Caco-2 (cell line): ENCODE measurements around the gene PLEKHA4. TPM values are rescaled to one million over a fixed set of nuclear protein-coding genes. Genes with fewer than 3 reads are reported as not detected.
A peak's percentile ranks its signal among the peaks of the same experiment; 100 is the strongest.
"Not testable (repeated sequence)": the region's sequence is repeated elsewhere in the genome, so short reads cannot be mapped to it uniquely, and the experiment has no call there.

ENCODE experiments used
- BruUV-seq: library from RNA; stranded (reverse); fragments of 400-500 nt; replicated peaks from 2 replicates; lab custom pipeline; 2021; lab: Mats Ljungman, UMichigan
- CTCF ChIA-PET: fragments of 300-600 bp; sonication (Branson Sonifier 250); formaldehyde crosslinking; loops from one replicate; lab custom pipeline; 2022; ENCODE audit warnings: antibody characterized with exemption; lab: Charles Lee
- POLR2A ChIA-PET: fragments of 300-600 bp; sonication (Branson Sonifier 250); formaldehyde crosslinking; loops from one replicate; lab custom pipeline; 2022; ENCODE audit warnings: antibody characterized with exemption; lab: Charles Lee
- DNase-seq, 2 experiments: peaks; one replicate each; pipeline versions ENCODE4 v3.0.0 to v3.0.0-alpha.2; 2020 to 2022
- H3K27me3 ChIP-seq: replicated peaks from 2 replicates; pipeline ENCODE4 v1.6.0; 2011; ENCODE audit warnings: low read length; ENCODE audit not compliant: control insufficient read depth, insufficient read depth
- H3K36me3 ChIP-seq: 2 replicates; pipeline ENCODE4 v1.5.1; 2011; ENCODE audit warnings: low read length; ENCODE audit not compliant: control insufficient read depth, insufficient read depth
- H3K4me1 ChIP-seq: fragments of 250-450 bp; sonication (Bioruptor Pico); 2 replicates; pipeline ENCODE4 v1.5.1; 2020; ENCODE audit warnings: mild to moderate bottlenecking
- H3K4me3 ChIP-seq: 2 replicates; pipeline ENCODE4 v1.5.1; 2011; ENCODE audit warnings: low read depth, mild to moderate bottlenecking, control low read depth, low read length
- H3K9me3 ChIP-seq: fragments of 250-450 bp; sonication (Bioruptor Pico); 2 replicates; pipeline ENCODE4 v1.5.1; 2020; ENCODE audit warnings: mild to moderate bottlenecking, moderate library complexity
- H3K27ac Mint-ChIP-seq: one replicate; pipeline ENCODE4 v1.8.0; 2022; ENCODE audit warnings: mixed read lengths; ENCODE audit not compliant: unreplicated experiment
- H3K27me3 Mint-ChIP-seq: one replicate; pipeline ENCODE4 v1.8.0; 2022; ENCODE audit warnings: mixed read lengths; ENCODE audit not compliant: insufficient read depth, unreplicated experiment
- H3K36me3 Mint-ChIP-seq: one replicate; pipeline ENCODE4 v1.8.0; 2022; ENCODE audit warnings: mild to moderate bottlenecking, mixed read lengths; ENCODE audit not compliant: insufficient read depth, unreplicated experiment
- H3K4me1 Mint-ChIP-seq: one replicate; pipeline ENCODE4 v1.8.0; 2022; ENCODE audit warnings: low read depth, mixed read lengths; ENCODE audit not compliant: unreplicated experiment
- H3K4me3 Mint-ChIP-seq: one replicate; pipeline ENCODE4 v1.8.0; 2022; ENCODE audit warnings: mild to moderate bottlenecking, moderate library complexity, mixed read lengths; ENCODE audit not compliant: unreplicated experiment
- H3K9me3 Mint-ChIP-seq: one replicate; pipeline ENCODE4 v1.8.0; 2022; ENCODE audit warnings: mixed read lengths; ENCODE audit not compliant: unreplicated experiment
- intact Hi-C: fragments of 100-400 bp; cut with micrococcal nuclease; formaldehyde crosslinking; loops from one replicate; pipeline ENCODE4 v1.10.0; 2022; ENCODE audit not compliant: unreplicated experiment
- total RNA-seq: library from RNA; stranded (reverse); gene quantifications from 2 replicates; pipeline ENCODE4 v1.2.3, GENCODE V29; 2022
- TF ChIP-seq, protein P1 (sequence below), 2 experiments: fragments of 200-600 bp in 1 of 2; IDR thresholded peaks; 1 replicate in 1 of 2; 2 replicates in 1 of 2; pipeline versions ENCODE4 v1.5.1 to v1.8.0; 2011 to 2022; ENCODE audit warnings: antibody characterized with exemption in 1 of 2, control low read depth in 1 of 2, inconsistent platforms in 1 of 2, low read depth in 1 of 2, low read length in 1 of 2, mild to moderate bottlenecking in 1 of 2, moderate library complexity in 1 of 2; ENCODE audit not compliant: insufficient read depth in 1 of 2, severe bottlenecking in 1 of 2, unreplicated experiment in 1 of 2

The PLEKHA4 gene
- total RNA-seq, 1 experiment from 2014 or later, result 3.9 TPM

DNA sequence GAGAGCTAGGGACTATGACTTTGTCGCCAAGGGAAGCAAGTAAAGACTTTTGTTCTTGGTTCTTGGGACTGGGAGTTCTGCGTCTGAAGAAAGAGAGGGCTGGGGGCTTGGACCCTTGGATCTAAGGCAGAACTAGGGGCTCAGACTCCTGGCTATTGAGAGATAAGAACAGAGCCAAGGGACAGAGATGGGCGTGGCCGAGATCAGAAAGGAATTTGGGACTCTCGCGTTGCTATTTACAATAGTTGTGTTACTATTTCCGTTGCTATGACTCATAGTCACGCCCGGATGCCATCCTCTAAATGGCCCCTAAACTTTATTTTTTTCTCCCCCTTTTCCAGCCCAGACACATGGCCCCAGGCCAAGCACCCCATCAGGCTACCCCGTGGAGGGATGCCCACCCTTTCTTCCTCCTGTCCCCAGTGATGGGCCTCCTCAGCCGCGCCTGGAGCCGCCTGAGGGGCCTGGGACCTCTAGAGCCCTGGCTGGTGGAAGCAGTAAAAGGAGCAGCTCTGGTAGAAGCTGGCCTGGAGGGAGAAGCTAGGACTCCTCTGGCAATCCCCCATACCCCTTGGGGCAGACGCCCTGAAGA is 4.6 kb upstream of the PLEKHA4 start:
- intact Hi-C loops, result loop anchor here (1.0 to 2.0 kb wide), 4 partner anchors 20 to 90 kb away; partner anchors contain the start of genes DHDH and NUCB1
- no peaks in the 10 kb centered on the region for H3K27me3 ChIP-seq
- peak; percentile 91 to 94 for DNase-seq
- peak overlapping the region; percentile 99 for H3K4me3 Mint-ChIP-seq
- peaks cover 62% of the 10 kb centered on the region for H3K36me3 Mint-ChIP-seq
- CTCF ChIA-PET, result interaction anchor here (0.6 to 1.2 kb wide), 2 partner anchors 29 to 89 kb away, joined by 3 to 5 read pairs; no protein-coding TSS in a partner anchor
- H3K27me3 Mint-ChIP-seq, result peaks cover 3% of the 10 kb centered on the region
- peaks cover 43% of the 10 kb centered on the region for H3K4me1 Mint-ChIP-seq
- POLR2A ChIA-PET, result interaction anchor here (1.4 to 2.1 kb wide), 6 partner anchors 27 to 120 kb away, joined by 5 to 16 read pairs (median 10); partner anchors contain the start of genes DHDH, GYS1, NUCB1 and RUVBL2
- no peaks in the 10 kb centered on the region for H3K9me3 ChIP-seq
- peaks cover 21% of the 10 kb centered on the region for H3K36me3 ChIP-seq
- TF ChIP-seq, protein P1, sequence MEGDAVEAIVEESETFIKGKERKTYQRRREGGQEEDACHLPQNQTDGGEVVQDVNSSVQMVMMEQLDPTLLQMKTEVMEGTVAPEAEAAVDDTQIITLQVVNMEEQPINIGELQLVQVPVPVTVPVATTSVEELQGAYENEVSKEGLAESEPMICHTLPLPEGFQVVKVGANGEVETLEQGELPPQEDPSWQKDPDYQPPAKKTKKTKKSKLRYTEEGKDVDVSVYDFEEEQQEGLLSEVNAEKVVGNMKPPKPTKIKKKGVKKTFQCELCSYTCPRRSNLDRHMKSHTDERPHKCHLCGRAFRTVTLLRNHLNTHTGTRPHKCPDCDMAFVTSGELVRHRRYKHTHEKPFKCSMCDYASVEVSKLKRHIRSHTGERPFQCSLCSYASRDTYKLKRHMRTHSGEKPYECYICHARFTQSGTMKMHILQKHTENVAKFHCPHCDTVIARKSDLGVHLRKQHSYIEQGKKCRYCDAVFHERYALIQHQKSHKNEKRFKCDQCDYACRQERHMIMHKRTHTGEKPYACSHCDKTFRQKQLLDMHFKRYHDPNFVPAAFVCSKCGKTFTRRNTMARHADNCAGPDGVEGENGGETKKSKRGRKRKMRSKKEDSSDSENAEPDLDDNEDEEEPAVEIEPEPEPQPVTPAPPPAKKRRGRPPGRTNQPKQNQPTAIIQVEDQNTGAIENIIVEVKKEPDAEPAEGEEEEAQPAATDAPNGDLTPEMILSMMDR (IDR thresholded peaks at IDR 0.05; ENCODE audit: insufficient read depth in 1 of 2, low read depth in 1 of 2, low read length in 1 of 2, severe bottlenecking in 1 of 2, unreplicated experiment in 1 of 2), result no peak
- peak overlapping the region; percentile 100 for H3K27ac Mint-ChIP-seq
- BruUV-seq, result no TSS peak
- peak overlapping the region; percentile 99 for H3K4me3 ChIP-seq
- H3K9me3 Mint-ChIP-seq, result no peaks in the 10 kb centered on the region
- peaks cover 56% of the 10 kb centered on the region for H3K4me1 ChIP-seq

DNA sequence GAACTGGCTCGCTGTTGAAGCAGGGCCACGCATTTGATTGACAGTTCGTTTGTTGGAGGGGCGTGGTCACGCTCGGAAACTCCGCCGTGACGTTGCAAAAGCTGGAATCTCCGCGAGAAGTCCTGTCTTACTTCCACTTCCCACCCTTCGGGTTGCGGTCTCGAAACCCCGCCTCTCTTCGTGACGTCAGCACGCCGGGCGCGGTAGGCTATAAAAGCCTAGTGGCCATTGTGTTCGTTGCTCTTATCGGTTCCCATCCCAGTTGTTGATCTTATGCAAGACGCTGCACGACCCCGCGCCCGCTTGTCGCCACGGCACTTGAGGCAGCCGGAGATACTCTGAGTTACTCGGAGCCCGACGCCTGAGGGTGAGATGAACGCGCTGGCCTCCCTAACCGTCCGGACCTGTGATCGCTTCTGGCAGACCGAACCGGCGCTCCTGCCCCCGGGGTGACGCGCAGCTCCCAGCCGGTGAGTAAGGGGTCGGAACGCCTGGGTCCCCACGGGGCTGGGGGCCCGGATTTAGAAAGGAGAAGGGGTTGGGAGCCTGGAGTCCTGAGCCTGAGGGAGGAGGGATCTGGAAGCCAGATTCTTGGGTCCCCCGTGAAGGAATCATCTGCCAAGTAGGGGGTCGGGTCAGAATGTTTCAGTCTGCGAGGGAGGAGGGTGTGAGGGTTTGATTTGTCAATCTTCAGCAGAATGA is 3.9 kb upstream of the PLEKHA4 start, which contains the start of gene PPP1R15A:
Gene PPP1R15A, plus strand, starts transcription at position 240 of the 702 bp plus-strand sequence. CDS start 813 bp downstream, outside the sequence.
- H3K27ac Mint-ChIP-seq, result peak within 1 kb of the TSS; percentile 100
- DNase-seq, result peak; percentile 99
- H3K36me3 ChIP-seq, result peaks cover 20% of the 10 kb centered on the region
- peaks cover 49% of the 10 kb centered on the region for H3K4me1 Mint-ChIP-seq
- TF ChIP-seq, protein P1 (IDR thresholded peaks at IDR 0.05; ENCODE audit: insufficient read depth in 1 of 2, low read depth in 1 of 2, low read length in 1 of 2, severe bottlenecking in 1 of 2, unreplicated experiment in 1 of 2), result no peak
- H3K36me3 Mint-ChIP-seq, result peaks cover 56% of the 10 kb centered on the region
- no peaks in the 10 kb centered on the region for H3K9me3 ChIP-seq
- H3K4me3 Mint-ChIP-seq, result peak within 1 kb of the TSS; percentile 99
- H3K27me3 Mint-ChIP-seq, result peaks cover 3% of the 10 kb centered on the region
- peaks cover 56% of the 10 kb centered on the region for H3K4me1 ChIP-seq
- BruUV-seq, result TSS peak; percentile 59
- POLR2A ChIA-PET, result interaction anchor here (0.5 to 2.1 kb wide), 27 partner anchors 8 to 255 kb away, joined by 3 to 16 read pairs (median 4); partner anchors contain the start of genes BAX, BCAT2, CA11 and DHDH
- CTCF ChIA-PET, result interaction anchor here (0.6 to 1.2 kb wide), 7 partner anchors 8 to 90 kb away, joined by 3 to 10 read pairs (median 5); no protein-coding TSS in a partner anchor
- no peaks in the 10 kb centered on the region for H3K27me3 ChIP-seq
- peak within 1 kb of the TSS; percentile 99 for H3K4me3 ChIP-seq
- no peaks in the 10 kb centered on the region for H3K9me3 Mint-ChIP-seq
- intact Hi-C loops, result loop anchor here (2.0 kb wide), 2 partner anchors 20 to 60 kb away; partner anchors contain the start of gene DHDH

GRCh38 chr19:48871471-48872181 is 3.2 kb upstream of the PLEKHA4 start:
- not testable (repeated sequence) for H3K27me3 ChIP-seq, H3K9me3 Mint-ChIP-seq, BruUV-seq, H3K27me3 Mint-ChIP-seq, H3K9me3 ChIP-seq
- peak overlapping the region; percentile 99 for H3K4me3 Mint-ChIP-seq
- H3K36me3 Mint-ChIP-seq, result peaks cover 49% of the 10 kb centered on the region
- ChIA-PET POLR2A (interaction anchor here (0.5 to 2.1 kb wide), 28 partner anchors 9 to 256 kb away, joined by 3 to 16 read pairs (median 4); partner anchors contain the start of genes BAX, BCAT2, CA11 and DHDH), CTCF (interaction anchor here (0.6 to 1.2 kb wide), 7 partner anchors 9 to 122 kb away, joined by 3 to 10 read pairs (median 5); partner anchors contain the start of gene RUVBL2)
- intact Hi-C loops, result loop anchor here (2.0 kb wide), 2 partner anchors 21 to 61 kb away; partner anchors contain the start of gene DHDH
- Histone ChIP-seq H3K36me3 (peaks cover 19% of the 10 kb centered on the region), H3K4me3 (peak overlapping the region; percentile 17), H3K4me1 (peaks cover 58% of the 10 kb centered on the region)
- peak in 1 of 2 experiments; percentile 53 for DNase-seq
- peaks cover 56% of the 10 kb centered on the region for H3K4me1 Mint-ChIP-seq
- peak overlapping the region; percentile 100 for H3K27ac Mint-ChIP-seq
